Fibroblast of skin of left biceps (primary cell): ENCODE measurements around the gene HOMER3.

ENCODE experiments used
- DNase-seq, 2 experiments: peaks; one replicate each; pipeline ENCODE4 v3.0.0-alpha.2; 2013; ENCODE audit warnings: low read depth in 2 of 2

The HOMER3 gene

DNA sequence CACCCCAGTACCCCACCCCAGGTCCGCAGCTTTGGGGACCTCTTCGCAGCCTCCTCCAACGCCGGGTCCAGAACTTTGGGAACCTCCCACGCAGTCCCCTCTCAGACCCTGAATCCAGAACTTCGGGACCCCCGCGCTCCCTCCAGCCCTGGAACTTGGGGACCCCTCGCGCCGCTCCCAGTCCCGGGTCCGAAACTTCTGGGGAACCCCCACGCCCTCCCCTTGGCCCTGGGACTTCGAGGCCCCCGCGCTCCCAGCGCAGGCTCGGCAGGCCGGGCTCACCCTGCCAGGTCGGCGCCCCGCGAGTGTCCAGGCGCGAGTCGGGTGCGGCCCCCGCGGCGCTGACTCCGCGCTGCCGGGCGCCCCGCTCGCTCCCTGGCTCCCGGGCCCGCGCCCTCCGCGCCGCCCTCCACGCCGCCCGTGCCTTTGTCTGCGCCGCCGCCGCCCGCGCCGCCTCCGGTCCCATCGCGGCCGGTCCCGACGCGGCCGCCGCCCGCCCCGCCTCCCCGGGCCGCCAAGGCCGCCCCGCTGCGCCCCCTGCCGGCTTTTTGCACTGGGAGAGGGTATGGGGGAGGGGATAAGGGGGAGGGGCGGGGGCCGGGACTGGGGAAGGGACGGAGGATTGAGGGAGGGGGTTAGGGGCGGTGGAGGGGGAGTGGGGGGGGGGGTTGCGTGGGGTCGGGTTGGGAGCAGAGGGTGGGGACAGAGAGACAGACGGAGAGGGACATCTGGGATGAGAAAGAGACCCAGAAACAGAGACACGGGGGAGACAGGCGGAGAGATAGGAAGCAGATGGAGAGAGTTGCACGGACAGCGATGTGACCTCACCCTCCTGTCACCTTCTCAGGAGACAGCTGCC lies at the start of gene HOMER3:
TSS of gene HOMER3 (minus strand) at position 449 of the 859 bp plus-strand sequence. CDS start 2,235 bp downstream, outside the sequence.
- DNase-seq = peak; percentile 20 to 26

DNA sequence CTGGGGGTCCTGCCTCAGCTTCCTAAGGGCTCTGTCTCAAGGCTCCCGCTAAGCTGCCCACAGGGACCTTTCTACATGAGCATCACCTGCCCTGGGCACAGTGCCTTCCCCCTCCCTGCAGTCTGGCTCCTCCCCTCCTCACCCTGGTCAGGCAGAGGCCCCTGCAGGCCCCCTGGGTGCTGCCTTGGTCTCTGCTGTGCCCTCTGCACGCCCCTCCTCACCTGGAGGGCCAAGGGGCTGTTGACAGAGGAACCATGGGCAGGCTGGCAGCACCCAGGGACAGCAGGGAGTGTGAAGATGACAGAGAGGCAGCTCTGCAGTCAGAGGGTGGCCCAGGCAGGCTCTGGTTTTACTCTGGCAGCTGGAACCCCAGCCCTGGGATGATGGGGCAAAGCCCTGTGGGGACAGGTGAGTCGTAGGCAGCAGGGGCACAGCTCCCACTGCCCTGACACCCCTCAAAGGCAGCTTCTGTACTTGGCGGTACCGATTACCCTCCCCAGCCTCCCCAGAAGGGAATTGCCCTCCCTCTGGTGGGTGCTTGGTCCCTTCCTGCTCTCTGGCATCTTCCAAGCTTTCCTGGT lies 49.2 kb upstream of the HOMER3 start:
- no peak for DNase-seq

DNA sequence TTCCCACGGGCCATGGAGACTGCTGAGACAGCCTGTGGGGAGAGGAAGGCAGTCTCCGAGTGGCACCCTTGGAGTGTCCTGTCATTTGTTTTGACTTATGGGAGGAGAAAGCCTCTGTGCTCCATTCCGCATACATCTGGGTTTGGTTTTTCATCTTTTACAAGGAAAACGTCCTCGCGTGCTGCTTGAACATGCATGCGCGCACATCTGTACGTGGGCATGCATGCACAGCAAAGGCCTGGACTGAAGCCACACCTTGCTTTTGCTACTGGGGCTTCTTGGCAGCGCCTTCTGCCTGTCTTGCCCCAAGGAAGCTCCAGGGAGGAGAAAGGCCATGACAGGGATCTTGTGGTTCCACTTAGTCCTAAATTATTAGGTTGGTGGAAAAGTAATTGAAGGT lies 48.3 kb upstream of the HOMER3 start:
- no peak for DNase-seq

DNA sequence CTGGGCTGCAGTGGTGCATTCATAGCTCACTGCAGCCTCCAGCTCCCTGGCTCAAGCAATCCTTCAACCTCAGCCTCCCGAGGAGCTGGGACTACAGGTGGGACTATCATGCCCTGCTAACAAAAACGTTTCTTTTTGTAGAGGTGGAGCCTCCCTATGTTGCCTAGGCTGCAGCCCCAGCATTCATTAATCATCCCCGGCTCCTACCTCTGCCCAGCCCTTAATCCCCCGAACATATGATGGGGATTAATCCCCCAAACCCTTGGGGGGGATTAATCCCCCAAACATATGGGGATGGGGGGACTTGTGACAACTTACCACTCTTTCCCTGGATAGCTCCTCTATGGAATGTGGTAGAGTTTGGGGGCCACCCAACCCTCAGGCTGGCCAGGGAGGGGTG lies 46.4 kb upstream of the HOMER3 start:
- no peak for DNase-seq

DNA sequence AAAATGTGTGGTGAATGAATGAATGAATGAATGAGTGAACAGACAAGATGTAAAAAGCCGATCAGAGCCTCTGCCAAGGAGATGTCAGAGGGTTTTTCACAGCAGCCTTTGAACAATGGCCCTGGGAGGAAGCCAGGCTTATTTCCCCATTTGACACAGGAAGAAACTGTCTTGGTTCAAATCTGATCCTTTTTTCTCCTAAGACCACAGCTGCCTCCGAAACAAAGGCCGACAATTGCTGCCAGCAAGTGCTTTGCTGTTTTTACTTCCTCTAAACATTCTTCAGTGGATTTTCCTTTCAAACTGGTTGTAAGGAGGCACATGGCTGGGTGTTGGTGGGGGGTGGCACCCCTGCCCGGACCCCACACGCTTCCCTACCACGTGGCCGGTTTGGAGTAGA lies 44.2 kb upstream of the HOMER3 start:
- no peak for DNase-seq

DNA sequence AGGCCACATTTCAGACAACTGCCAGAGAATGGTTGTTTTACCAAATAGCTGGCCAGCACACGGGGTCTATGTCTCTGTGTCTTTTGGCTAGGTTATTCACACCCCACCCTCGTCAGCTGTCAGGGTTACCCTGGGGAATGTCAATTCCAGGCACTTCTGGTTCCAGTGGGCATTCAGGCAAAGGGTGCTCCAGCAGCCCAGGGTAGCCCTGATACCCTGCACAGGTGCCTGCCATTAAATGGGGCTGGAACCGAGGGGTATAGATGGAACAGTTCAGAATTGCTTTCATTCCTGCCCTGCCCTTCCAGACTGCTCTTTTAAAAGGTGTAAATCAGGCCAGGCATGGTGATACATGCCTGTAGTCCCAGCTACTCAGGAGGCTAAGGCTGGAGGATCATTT lies 43.2 kb upstream of the HOMER3 start:
- no peak for DNase-seq

DNA sequence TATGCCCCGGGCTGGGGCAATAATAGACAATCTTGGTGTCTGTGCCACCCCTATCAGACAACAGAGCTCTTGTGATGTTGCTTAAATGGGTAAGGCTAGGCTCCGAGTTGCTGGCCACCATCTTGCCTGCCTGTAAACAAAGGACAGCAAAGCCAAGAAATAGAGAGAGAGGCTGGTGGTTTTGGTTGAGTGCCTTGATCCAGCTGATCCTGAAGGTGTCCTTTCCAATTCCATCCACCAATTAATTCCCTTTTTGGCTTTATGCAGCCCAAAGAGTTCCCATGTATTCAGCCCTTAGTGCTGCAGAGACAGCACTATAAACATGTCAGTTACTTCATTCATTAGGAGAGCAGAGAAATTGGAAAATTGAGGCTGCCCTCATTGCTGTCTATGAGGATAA lies 41.7 kb upstream of the HOMER3 start:
- no peak for DNase-seq

DNA sequence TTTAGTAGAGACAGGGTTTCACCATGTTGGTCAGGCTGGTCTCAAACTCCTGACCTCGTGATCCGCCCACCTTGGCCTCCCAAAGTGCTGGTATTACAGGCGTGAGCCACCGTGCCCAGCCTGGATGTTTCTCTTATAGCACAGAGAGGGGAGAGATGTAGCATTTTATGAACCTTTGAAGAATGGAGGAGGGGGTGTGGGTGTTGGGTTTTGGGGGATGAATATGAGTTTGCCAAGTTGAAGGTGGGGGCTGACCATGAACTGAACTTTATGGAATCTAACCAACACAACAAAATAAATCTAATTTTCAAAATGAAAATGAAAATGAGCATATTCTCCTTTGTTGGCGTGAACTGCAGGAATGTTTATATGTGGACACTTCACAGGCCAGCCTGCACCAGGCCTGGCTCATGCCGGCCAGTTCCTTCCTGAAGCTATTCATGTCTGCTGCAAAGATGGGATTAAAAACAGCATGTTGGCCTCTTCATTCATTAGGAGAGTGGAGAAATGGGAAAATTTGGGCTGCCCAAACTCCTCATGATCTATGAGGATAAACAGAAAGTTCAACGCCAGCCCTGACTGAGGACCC lies 39.5 kb upstream of the HOMER3 start:
- DNase-seq = no peak

DNA sequence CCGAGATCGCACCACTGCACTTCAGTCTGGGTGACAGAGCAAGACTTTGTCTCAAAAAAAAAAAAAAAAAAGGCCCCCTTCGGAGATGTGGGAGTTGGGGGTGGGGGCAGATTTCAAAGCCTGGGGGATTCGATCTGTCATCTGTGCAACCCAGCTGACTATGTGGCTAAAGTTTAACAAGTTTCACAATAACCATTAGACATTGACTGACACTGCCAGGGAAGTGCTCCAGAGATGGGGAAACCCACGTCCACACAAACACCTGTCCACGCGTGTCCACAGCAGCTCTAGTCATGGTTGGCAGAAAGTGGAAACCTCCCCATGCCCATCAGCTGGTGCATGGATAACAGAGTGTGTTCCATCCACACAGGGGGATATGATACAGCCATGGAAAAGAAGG lies 37.6 kb upstream of the HOMER3 start:
- no peak for DNase-seq

DNA sequence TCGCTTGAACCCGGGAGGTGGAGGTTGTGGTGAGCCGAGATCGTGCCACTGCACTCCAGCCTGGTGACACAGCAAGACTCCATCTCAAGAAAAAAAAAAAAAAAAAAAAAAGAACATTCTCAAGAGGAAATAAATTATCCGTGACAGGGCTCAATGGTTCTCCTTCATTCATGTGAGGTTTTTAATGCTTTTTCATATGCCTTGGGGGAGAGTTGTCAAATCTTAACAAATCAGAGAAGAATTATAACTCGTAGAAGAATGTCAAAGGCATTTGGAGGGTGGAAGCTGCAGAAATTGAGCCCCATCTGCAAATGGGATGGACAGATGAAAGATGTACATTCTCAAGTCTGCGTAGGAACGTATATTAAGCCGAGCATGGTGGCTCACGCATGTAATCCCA lies 34.9 kb upstream of the HOMER3 start:
- no peak for DNase-seq

DNA sequence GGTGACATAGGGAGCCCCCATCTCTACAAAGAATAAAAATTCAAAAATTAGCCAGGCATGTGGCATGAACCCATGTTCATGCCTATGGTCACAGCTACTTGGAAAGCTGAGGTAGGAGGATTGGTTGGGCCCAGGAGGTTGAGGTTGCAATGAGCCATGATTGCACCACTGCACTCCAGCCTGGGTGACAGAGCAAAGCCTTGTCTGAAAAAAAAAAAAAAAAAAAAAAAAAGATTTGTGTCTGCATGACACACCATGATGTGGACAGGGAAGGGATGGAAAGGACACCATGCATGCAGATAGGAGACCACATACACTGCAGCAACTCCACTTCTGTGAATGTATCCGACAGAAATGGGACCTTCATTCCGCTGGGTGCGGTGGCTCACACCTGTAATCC lies 34.0 kb upstream of the HOMER3 start:
- no peak for DNase-seq

DNA sequence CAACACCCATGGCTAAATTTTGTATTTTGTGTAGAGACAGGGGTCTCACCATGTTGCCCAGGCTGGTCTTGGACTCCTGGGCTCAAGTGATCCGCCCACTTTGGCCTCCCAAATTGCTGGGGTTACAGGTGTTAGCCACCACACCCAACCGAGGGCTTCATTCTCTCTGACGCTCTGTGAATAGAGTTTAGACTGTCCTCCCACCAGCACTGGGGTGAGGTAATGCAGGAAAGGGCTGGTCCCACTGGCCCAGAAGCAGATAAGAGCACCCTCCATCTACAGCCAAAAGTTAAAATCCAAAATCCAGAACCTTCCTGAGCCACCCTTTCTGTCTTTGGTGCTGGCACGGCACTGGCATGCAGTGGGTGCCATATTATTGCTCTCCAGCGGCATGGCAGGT lies 31.8 kb upstream of the HOMER3 start:
- DNase-seq = no peak

DNA sequence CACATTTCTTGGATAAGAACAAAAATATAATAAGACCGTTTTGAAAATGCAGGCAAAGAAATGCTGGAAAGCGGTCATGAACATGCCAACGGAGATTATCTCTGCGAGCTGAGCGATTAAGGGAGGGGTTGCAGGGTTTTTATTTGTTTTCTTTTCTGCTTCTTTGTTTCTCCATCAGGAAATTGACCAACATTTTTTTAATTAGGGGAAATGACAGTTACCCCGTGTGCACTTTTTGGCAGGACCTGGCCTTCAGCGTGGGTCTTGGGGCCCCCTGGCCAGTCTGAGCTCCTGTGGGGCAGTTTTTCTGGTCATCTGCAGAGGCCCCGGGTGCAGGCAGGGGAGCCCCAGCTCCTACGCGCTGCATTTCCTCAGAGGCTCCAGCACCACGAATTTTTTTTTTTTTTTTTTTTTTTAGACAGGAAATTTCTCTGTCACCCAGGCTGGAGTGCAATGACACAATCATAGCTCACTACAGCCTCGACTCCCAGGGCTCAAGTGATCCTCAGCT lies 31.3 kb upstream of the HOMER3 start:
- DNase-seq = no peak

DNA sequence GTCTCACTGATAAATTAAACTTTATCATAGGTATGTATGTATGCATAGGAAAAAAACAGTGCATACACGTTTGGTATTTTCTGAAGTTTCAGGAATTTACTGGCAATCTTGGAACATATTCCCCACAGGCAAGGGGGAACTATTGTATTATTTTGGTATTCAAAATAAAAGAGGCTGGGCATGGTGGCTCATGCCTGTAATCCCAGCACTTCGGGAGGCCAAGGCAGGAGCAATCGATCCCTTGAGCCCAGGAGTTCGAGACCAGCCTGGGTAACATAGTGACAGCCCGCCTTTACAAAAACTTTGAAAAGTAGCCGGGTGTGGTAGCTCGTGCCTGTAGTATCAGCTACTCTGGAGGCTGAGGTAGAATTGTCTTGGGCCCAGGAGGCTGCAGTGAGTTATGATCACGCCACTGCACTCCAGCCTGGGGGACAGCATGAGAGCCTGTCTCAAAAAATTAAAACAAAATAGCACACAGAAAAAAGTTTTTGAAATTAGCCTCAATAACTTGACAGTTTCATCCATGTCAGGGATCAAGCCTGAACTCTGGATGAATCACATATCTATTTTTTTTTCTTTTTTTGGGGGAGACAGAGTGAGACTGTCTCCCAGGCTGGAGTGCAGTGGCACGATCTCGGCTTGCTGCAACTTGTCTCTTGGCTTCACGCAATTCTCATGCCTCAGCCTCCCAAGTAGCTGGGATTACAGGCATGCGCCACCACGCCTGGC lies 29.1 kb upstream of the HOMER3 start:
- no peak for DNase-seq

DNA sequence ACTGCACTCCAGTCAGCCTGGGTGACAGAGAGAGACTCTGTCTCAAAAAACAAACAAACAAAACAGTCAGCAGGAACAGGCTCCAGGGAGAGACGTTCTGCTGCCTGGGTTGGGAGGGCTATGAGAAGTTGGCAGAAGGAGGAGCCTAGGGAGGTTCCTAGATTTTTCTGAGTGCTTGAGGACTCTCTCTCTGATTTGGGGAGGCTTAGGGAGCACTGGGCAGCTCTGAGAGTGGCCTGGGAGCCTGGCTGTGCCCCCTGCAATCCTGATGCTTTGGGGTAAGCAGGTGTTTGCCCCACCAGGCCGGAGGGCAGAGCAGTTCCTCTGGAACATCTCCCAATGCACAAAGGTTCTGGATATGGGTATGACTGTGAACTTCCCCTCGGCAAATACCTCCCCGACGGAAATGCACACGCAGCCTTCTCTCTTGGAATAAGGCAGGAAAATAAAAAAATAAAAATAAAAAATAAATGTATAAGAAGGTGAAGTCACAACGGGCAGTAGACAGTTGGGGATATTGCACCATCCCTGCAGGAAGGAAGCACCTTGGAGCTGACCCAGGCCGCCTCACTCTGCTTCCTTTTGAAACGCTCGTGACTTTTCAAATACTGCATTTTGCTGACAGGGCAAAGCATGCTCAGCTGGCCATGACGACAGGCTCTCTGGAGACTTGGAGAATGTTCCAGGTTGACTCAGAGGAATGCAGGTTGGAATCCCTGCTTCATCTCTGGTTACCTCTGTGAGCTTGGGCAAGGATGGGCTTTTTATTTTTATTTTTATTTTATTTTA lies 26.5 kb upstream of the HOMER3 start:
- DNase-seq = no peak

DNA sequence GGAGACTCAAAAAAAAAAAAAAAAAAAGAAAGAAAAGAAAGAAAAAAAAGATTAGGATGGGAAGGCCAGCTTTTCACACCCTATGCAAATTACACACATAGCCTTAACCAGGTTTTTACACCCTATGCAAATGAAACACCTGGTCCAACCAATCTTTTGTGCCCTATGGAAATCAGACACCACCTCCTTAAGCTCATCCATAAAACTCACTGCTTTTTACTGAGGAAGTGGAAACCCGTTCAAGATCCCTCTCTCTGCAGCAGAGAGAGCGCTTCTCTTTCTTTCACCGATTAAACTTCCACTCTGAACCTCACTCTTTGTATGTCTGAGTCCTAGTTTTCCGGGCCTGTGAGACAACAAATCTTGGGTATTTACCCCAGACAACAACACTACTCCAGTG lies 25.3 kb upstream of the HOMER3 start:
- DNase-seq = no peak

DNA sequence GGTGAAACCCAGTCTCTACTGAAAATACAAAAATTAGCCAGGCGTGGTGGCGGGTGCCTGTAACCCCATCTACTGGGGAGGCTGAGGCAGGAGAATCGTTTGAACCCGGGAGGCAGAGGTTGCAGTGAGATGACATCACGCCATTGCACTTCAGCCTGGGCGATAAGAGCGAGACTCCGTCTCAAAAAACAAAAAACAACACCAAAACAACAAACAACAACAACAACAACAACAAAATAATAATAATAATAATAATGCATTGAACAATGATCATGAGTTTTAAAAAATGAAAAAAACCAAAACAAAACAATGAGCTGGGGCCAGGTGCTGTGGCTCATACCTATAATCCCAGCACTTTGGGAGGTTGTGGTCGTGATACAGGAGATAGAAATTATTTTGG lies 23.1 kb upstream of the HOMER3 start:
- DNase-seq = no peak

DNA sequence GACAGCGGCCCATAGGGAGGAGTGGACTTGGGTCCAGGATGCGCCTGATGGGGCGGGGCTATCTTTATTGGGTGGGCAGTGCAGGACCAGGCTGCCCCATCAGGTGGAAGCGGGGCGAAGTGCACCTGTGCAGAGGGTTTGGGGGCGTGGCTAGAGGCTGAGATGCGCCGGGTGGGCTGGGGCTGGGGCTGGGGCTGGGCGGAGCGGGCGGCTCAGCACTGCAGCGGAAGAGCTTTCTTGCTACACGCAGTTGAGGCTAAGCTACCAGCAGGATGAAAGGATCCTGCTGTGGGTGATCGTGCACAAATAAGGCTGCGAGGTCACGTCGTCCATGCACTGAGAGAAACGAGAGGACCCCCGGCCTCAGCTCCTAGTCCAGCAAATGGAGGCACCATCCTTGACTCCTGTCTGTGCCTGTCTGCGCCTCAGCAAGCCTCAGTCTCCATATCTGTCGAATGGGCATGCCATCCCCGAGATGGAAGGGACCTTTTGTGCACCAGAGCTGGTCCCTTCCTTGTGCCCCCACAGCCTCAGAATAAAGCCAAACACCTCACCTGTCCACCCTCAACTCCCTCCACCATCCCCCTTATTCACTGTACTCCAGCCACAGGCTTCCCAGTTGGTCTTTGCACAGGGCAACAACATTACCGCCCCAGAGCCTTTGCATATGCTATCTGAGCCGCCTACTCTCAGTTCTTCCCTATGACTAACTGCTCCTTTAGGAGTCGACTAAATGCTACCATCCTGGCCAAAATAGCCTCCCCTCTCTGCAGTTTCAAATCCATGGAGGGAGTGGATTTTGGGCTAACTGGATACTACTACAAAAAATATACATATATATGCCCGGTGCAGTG lies 21.0 kb upstream of the HOMER3 start:
- no peak for DNase-seq

DNA sequence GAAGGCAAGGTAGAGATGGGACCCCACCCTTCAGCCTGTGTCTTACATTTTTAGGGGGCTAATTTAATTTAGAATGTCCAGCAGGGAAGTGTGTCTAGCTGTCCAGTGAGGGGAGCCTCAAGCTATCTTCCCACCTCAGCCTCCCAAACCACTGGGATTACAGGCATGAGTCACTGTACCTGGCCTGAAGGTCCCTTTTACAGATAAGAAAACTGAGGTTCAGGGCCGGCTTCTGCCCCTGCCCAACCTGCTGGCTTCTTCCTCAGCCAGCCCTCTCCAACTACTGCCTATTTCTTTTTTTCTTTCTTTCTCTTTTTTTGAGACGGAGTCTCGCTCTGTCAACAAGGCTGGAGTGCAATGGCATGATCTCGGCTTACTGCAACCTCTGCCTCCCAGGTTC lies 19.4 kb upstream of the HOMER3 start:
- no peak for DNase-seq

DNA sequence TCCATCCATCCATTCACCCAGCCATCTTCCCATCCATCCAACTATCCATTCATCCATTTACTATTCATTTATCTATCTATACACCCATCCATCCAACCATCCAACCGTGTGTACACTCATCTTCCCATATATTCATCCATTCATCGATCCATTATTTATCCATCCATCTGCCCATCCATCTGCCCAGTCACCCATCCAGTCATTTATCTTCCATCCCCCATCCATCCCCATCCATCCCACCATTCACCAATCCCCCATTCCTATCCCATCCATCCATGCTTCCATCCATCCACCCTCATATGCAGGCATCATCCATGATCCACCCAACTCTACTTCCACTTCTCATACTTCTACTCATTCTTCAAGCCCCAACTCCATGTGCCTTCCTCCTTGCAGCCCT lies 14.0 kb upstream of the HOMER3 start:
- no peak for DNase-seq

DNA sequence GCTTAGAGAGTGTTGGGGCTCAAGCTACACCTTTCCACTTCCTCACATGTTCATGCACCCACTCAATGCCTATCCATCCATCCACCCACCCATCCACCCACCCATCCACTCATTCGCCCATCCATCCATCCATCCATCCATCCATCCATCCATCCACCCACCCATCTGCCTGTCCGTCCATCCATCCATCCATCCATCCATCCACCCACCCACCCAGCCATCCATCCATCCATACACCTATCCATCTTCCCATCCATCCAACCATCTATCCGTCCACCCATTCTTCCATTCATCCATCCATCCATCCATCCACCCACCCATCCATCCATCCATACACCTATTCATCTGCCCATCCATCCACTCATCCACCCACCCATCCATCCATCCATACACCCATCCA lies 13.1 kb upstream of the HOMER3 start:
- no peak for DNase-seq
